ENCODE results near the gene MTF2.

Gene MTF2

GRCh38 chr1:93180723-93181613 lies 101.9 kb downstream of the MTF2 start, which contains the start of gene CCDC18:
TSS of gene CCDC18 (plus strand) at chr1:93180724. CDS start at chr1:93183362, 2,638 bp downstream.
- peak in 8 of 56 donors; percentile 36 to 71 (median 60) for DNase-seq

- DNase-seq, result no peak
Measured at GRCh38 chr1:93186667-93187066, 107.6 kb downstream of the MTF2 start.

Measured in nucleus accumbens (tissue), 56 donors.